Stimulated activated CD8-positive, alpha-beta memory T cell treated with anti-CD3 and anti-CD28 coated beads, Interleukin-4, amount 100 ng/mL, for 24 hours (primary cell): ENCODE measurements around the gene PPP1CA.
"Not testable (repeated sequence)": the region's sequence is repeated elsewhere in the genome, so short reads cannot be mapped to it uniquely, and the experiment has no call there.

ENCODE experiments used
- DNase-seq: peaks from one replicate; pipeline ENCODE4 v3.0.0-alpha.2; 2020; ENCODE audit warnings: low read depth

Gene PPP1CA

GRCh38 chr11:67434395-67434881 is 32.8 kb upstream of the PPP1CA start:
- DNase-seq: no peak

GRCh38 chr11:67433536-67434394 is 32.1 kb upstream of the PPP1CA start:
- no peak for DNase-seq

GRCh38 chr11:67432655-67433349 is 31.1 kb upstream of the PPP1CA start:
- DNase-seq: no peak

- no peak for DNase-seq
These were observed 29.9 kb upstream of the PPP1CA start for GRCh38 chr11:67431346-67432249.

- DNase-seq: no peak
These were observed 28.1 kb upstream of the PPP1CA start for GRCh38 chr11:67429722-67430121.

- DNase-seq: no peak
These were observed 27.5 kb upstream of the PPP1CA start for GRCh38 chr11:67429038-67429668.

GRCh38 chr11:67428052-67429001 is 26.7 kb upstream of the PPP1CA start, which contains the start of gene RPS6KB2:
TSS of gene RPS6KB2 (plus strand) at chr11:67428494. CDS start at chr11:67428546, 52 bp downstream.
- DNase-seq: peak; percentile 99

- not testable (repeated sequence) for DNase-seq
These were observed 25.8 kb upstream of the PPP1CA start for GRCh38 chr11:67427364-67427859.

- DNase-seq: no peak
These were observed 22.4 kb upstream of the PPP1CA start for GRCh38 chr11:67423891-67424613.

- DNase-seq: no peak
These were observed 21.8 kb upstream of the PPP1CA start for GRCh38 chr11:67423466-67423865.

- DNase-seq: no peak
These were observed 21.2 kb upstream of the PPP1CA start for GRCh38 chr11:67422891-67423290.

- DNase-seq: no peak
These were observed 19.9 kb upstream of the PPP1CA start for GRCh38 chr11:67421430-67422031.

- peak; percentile 97 for DNase-seq
These were observed 19.2 kb upstream of the PPP1CA start for GRCh38 chr11:67420646-67421429.

- no peak for DNase-seq
These were observed 18.5 kb upstream of the PPP1CA start for GRCh38 chr11:67420147-67420645.

GRCh38 chr11:67419325-67420049 is 17.8 kb upstream of the PPP1CA start:
- DNase-seq: no peak

GRCh38 chr11:67418476-67419281 is 17.0 kb upstream of the PPP1CA start:
- no peak for DNase-seq
